Epithelial cell of esophagus (primary cell): ENCODE data around the gene QKI.
"Not testable (repeated sequence)": the region's sequence is repeated elsewhere in the genome, so short reads cannot be mapped to it uniquely, and the experiment has no call there.

Experiments used
- DNase-seq: peaks from one replicate; pipeline ENCODE4 v3.0.0; 2010; ENCODE audit warnings: low read depth
- H3K4me3 ChIP-seq: 2 replicates; pipeline ENCODE4 v1.5.1; 2011; ENCODE audit warnings: mild to moderate bottlenecking, low read length, control low read depth
- TF ChIP-seq, protein P1 (sequence below): IDR thresholded peaks from 2 replicates; pipeline ENCODE4 v1.5.1; 2011; ENCODE audit warnings: low read depth, mild to moderate bottlenecking, low read length, control low read depth, inconsistent platforms; ENCODE audit not compliant: insufficient read depth; ENCODE audit errors: missing control alignments

Gene QKI

DNA sequence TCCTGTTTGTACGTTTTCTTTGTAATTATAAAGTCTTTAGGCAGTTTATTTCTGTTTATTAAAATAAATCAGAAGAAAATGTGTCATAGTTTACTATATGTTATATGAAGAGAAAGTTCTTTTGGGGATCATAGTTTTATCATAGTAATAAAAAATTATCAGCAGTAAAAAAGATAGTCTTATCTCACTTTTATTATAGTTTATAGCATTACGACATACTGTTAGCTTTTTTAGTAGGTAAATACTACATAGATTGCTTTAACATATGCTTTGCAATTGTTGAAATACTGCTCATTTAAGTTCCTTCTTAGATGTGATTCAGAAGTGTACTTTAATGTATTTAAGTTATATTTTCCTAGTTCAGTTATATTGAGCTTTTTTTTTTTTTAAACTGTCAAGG lies 13.9 kb downstream of the QKI start:
- TF ChIP-seq, protein P1, sequence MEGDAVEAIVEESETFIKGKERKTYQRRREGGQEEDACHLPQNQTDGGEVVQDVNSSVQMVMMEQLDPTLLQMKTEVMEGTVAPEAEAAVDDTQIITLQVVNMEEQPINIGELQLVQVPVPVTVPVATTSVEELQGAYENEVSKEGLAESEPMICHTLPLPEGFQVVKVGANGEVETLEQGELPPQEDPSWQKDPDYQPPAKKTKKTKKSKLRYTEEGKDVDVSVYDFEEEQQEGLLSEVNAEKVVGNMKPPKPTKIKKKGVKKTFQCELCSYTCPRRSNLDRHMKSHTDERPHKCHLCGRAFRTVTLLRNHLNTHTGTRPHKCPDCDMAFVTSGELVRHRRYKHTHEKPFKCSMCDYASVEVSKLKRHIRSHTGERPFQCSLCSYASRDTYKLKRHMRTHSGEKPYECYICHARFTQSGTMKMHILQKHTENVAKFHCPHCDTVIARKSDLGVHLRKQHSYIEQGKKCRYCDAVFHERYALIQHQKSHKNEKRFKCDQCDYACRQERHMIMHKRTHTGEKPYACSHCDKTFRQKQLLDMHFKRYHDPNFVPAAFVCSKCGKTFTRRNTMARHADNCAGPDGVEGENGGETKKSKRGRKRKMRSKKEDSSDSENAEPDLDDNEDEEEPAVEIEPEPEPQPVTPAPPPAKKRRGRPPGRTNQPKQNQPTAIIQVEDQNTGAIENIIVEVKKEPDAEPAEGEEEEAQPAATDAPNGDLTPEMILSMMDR = no peak
- no peak overlapping the region for H3K4me3 ChIP-seq
- no peak for DNase-seq

DNA sequence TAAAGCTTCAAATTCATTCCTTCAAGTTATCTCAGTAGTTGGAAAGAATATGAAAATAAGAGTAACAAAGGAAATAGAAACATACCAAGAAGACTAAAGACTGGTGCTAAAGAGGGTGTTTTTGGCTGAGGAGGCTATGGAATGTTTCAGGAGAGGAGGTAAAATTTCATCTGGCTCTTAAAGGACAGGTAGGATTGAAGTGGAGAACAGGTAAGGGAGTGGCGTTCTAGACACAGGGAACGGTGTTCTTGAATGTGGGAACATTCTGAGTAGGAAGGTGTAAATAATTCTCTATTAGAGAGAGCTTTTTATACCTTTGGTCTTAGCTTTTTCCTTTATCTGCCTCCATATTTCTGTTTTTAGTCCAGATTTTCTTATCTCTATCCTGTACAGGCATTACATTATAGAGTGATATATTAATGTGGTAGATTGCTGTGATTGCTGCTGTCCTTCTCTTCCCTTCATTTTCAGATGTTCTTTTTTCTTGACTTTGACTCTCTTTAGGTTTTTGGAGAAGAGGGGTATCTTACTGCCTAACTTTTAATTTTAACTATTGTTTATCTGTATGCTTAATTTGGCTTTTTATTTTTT lies 15.4 kb downstream of the QKI start:
- DNase-seq = no peak
- no peak overlapping the region for H3K4me3 ChIP-seq
- TF ChIP-seq, protein P1 = no peak

GRCh38 chr6:163432300-163432699 lies 17.8 kb downstream of the QKI start:
- no peak for DNase-seq
- TF ChIP-seq, protein P1 = no peak
- H3K4me3 ChIP-seq = no peak overlapping the region

GRCh38 chr6:163433486-163433885 lies 19.0 kb downstream of the QKI start:
- DNase-seq, H3K4me3 ChIP-seq: not testable (repeated sequence)

DNA sequence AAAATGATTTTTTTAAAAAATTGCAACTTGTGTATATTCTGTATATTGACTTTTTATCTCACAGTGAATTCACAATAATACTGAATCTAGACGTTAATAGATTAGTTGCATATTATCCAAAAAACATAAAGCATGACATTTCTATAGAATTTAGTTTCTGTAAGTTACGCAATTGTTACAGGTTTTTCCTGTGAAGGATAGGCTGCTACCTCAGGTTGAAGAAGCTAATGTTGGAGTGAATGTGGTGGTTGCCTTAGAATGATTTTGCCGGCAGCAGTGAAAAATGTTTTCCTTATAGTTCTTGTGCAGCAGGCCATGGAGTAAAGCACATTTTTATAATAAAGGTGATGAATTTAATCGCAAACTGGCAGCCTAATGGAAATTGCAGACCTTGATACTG lies 20.5 kb downstream of the QKI start:
- no peak for DNase-seq
- TF ChIP-seq, protein P1 = no peak
- no peak overlapping the region for H3K4me3 ChIP-seq

DNA sequence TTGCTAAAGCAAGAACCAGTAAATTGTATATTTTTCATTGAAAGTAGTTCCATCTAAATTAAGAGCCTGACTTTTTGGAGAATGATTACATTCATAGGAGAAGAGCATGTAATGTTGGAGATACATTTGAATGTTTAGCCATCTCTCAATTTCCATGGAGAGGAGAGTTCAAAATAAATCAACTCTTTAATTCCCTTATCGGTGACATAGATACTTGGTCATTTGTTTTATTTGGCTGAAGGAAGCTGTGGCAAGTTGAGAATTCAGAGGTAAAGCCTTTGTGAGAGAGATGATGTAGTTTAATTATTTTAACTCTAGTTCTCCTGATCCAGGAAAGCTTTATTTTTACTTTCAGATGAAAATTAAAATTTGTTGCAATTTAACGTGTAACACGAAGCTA lies 22.3 kb downstream of the QKI start:
- H3K4me3 ChIP-seq = no peak overlapping the region
- no peak for DNase-seq
- TF ChIP-seq, protein P1 = no peak

GRCh38 chr6:163437466-163437865 lies 22.9 kb downstream of the QKI start:
- TF ChIP-seq, protein P1 = no peak
- H3K4me3 ChIP-seq = no peak overlapping the region
- no peak for DNase-seq

DNA sequence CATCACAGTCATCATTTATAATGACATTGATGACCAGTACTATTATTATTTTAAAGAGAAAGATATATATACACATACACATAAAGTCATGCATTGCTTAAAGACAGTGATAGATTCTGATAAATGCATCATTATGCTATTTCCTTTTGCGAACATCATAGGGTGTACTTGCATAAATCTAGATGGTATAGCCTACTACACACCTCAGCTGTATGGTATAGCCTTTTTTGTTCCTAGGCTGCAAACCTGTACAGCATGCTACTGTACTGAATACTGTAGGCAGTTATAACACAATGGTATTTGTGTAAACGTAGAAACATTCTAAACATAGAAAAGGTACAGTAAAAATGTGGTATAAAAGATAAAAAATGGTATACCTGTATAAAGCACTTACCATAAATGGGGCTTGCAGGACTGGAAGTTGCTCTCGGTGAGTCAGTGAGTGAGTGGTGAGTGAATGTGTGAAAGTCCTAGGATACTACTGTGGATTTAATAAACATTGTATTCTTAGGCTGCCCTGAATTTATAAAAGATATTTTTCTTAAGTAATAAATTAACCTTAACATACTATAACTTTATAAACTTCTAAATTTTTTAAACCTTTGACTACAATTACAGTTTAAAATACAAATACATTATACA lies 23.9 kb downstream of the QKI start:
- H3K4me3 ChIP-seq = no peak overlapping the region
- TF ChIP-seq, protein P1 = no peak
- peak; percentile 56 for DNase-seq
